Activated CD4-positive, alpha-beta memory T cell treated with anti-CD3 and anti-CD28 coated beads for 36 hours (primary cell): ENCODE results near the gene LRP5. TPM values are rescaled to one million over a fixed set of nuclear protein-coding genes. Genes with fewer than 3 reads are reported as not detected.
A peak's percentile ranks its signal among the peaks of the same experiment; 100 is the strongest.
"Not testable (repeated sequence)": the region's sequence is repeated elsewhere in the genome, so short reads cannot be mapped to it uniquely, and the experiment has no call there.

Experiments used
- CTCF ChIA-PET: fragments of 350-600 bp; sonication (Branson Sonifier 250); formaldehyde crosslinking; loops from one replicate; lab custom pipeline; 2021; ENCODE audit warnings: antibody characterized with exemption, inconsistent platforms; lab: Charles Lee
- POLR2A ChIA-PET: fragments of 350-600 bp; sonication (Branson Sonifier 250); formaldehyde crosslinking; loops from one replicate; lab custom pipeline; 2021; ENCODE audit warnings: antibody characterized with exemption; lab: Charles Lee
- DNase-seq: peaks from one replicate; pipeline ENCODE4 v3.0.0-alpha.2; 2020
- H3K27ac Mint-ChIP-seq: one replicate; pipeline ENCODE4 v1.8.0; 2021; ENCODE audit warnings: mixed read lengths
- H3K27me3 Mint-ChIP-seq: one replicate; pipeline ENCODE4 v1.8.0; 2021; ENCODE audit warnings: mixed read lengths
- H3K36me3 Mint-ChIP-seq: one replicate; pipeline ENCODE4 v1.8.0; 2021; ENCODE audit warnings: mixed read lengths
- H3K4me1 Mint-ChIP-seq: one replicate; pipeline ENCODE4 v1.8.0; 2021; ENCODE audit warnings: low read depth, mixed read lengths
- H3K4me3 Mint-ChIP-seq: one replicate; pipeline ENCODE4 v1.8.0; 2021; ENCODE audit warnings: mild to moderate bottlenecking, mixed read lengths
- H3K9me3 Mint-ChIP-seq: one replicate; pipeline ENCODE4 v1.8.0; 2021; ENCODE audit warnings: mixed read lengths
- intact Hi-C: fragments of 100-400 bp; cut with micrococcal nuclease; formaldehyde crosslinking; loops from one replicate; pipeline ENCODE4 v1.15.1; 2023
- total RNA-seq, 2 experiments: library from RNA; stranded (reverse); gene quantifications; one replicate each; pipeline ENCODE4 v1.2.3, GENCODE V29; 2021

LRP5 gene
- total RNA-seq, 2 experiments from 2014 or later: 6.1 to 7.6 TPM

GRCh38 chr11:68450711-68451110 is 138.3 kb downstream of the LRP5 start:
- Mint-ChIP-seq H3K27ac (no peak overlapping the region), H3K27me3 (no peaks in the 10 kb centered on the region), H3K4me3 (no peak overlapping the region), H3K4me1 (peaks cover 5% of the 10 kb centered on the region), H3K9me3 (no peaks in the 10 kb centered on the region), H3K36me3 (no peaks in the 10 kb centered on the region)
- CTCF ChIA-PET: no interaction called here
- POLR2A ChIA-PET: no interaction called here
- no peak for DNase-seq
- intact Hi-C loops: no loop called here

GRCh38 chr11:68454767-68455166 is 142.4 kb downstream of the LRP5 start:
- intact Hi-C loops: no loop called here
- Mint-ChIP-seq H3K36me3 (no peaks in the 10 kb centered on the region), H3K27ac (no peak overlapping the region), H3K9me3 (no peaks in the 10 kb centered on the region), H3K4me1 (peaks cover 1% of the 10 kb centered on the region), H3K4me3 (no peak overlapping the region), H3K27me3 (no peaks in the 10 kb centered on the region)
- ChIA-PET CTCF (no interaction called here), POLR2A (no interaction called here)
- no peak for DNase-seq

- POLR2A ChIA-PET: no interaction called here
- no peak for DNase-seq
- no peaks in the 10 kb centered on the region for H3K27me3 Mint-ChIP-seq
- CTCF ChIA-PET: no interaction called here
- H3K9me3 Mint-ChIP-seq: no peaks in the 10 kb centered on the region
- H3K27ac Mint-ChIP-seq: no peak overlapping the region
- intact Hi-C loops: no loop called here
- no peak overlapping the region for H3K4me3 Mint-ChIP-seq
- H3K4me1 Mint-ChIP-seq: peaks cover 4% of the 10 kb centered on the region
- peaks cover 2% of the 10 kb centered on the region for H3K36me3 Mint-ChIP-seq
Measured at GRCh38 chr11:68455485-68455884, 143.1 kb downstream of the LRP5 start.

GRCh38 chr11:68457216-68457897 is 145.0 kb downstream of the LRP5 start:
- Mint-ChIP-seq H3K9me3 (no peaks in the 10 kb centered on the region), H3K27me3 (no peaks in the 10 kb centered on the region), H3K4me1 (peaks cover 4% of the 10 kb centered on the region), H3K27ac (no peak overlapping the region), H3K36me3 (peaks cover 5% of the 10 kb centered on the region), H3K4me3 (no peak overlapping the region)
- ChIA-PET CTCF (no interaction called here), POLR2A (no interaction called here)
- intact Hi-C loops: no loop called here
- no peak for DNase-seq

GRCh38 chr11:68457898-68458249 is 145.5 kb downstream of the LRP5 start:
- H3K27ac Mint-ChIP-seq: no peak overlapping the region
- H3K4me1 Mint-ChIP-seq: peaks cover 9% of the 10 kb centered on the region
- peaks cover 9% of the 10 kb centered on the region for H3K36me3 Mint-ChIP-seq
- no peaks in the 10 kb centered on the region for H3K27me3 Mint-ChIP-seq
- DNase-seq: no peak
- ChIA-PET POLR2A (no interaction called here), CTCF (no interaction called here)
- H3K9me3 Mint-ChIP-seq: no peaks in the 10 kb centered on the region
- no peak overlapping the region for H3K4me3 Mint-ChIP-seq
- intact Hi-C loops: no loop called here

GRCh38 chr11:68458340-68458739 is 145.9 kb downstream of the LRP5 start:
- H3K4me3 Mint-ChIP-seq, H3K9me3 Mint-ChIP-seq, CTCF ChIA-PET, H3K27me3 Mint-ChIP-seq, POLR2A ChIA-PET, H3K27ac Mint-ChIP-seq, intact Hi-C loops, H3K36me3 Mint-ChIP-seq, DNase-seq: not testable (repeated sequence)
- peaks cover 11% of the 10 kb centered on the region for H3K4me1 Mint-ChIP-seq

- Mint-ChIP-seq H3K4me1 (peaks cover 28% of the 10 kb centered on the region), H3K9me3 (no peaks in the 10 kb centered on the region), H3K27ac (peak overlapping the region; percentile 91), H3K4me3 (peak overlapping the region; percentile 88), H3K27me3 (no peaks in the 10 kb centered on the region), H3K36me3 (peaks cover 11% of the 10 kb centered on the region)
- intact Hi-C loops: loop anchor here (1.0 to 10.0 kb wide), 6 partner anchors 12 to 382 kb away; partner anchors contain the start of genes C11orf24 and CPT1A
- POLR2A ChIA-PET: interaction anchor here (0.6 to 1.0 kb wide), 3 partner anchors 11 to 188 kb away, joined by 3 to 4 read pairs (median 3); partner anchors contain the start of gene C11orf24
- peak; percentile 98 for DNase-seq
- CTCF ChIA-PET: no interaction called here
Measured at GRCh38 chr11:68459886-68460740, 147.7 kb downstream of the LRP5 start.

- Mint-ChIP-seq H3K36me3 (peaks cover 11% of the 10 kb centered on the region), H3K27me3 (no peaks in the 10 kb centered on the region), H3K9me3 (no peaks in the 10 kb centered on the region), H3K4me1 (peaks cover 36% of the 10 kb centered on the region), H3K4me3 (peak within 1 kb of the TSS; percentile 88), H3K27ac (peak within 1 kb of the TSS; percentile 91)
- DNase-seq: peak; percentile 28
- intact Hi-C loops: loop anchor here (1.0 to 10.0 kb wide), 6 partner anchors 11 to 381 kb away; partner anchors contain the start of genes C11orf24 and CPT1A
- CTCF ChIA-PET: interaction anchor here (0.9 kb wide), 1 partner anchor 190 kb away, joined by 3 read pairs; no protein-coding TSS in a partner anchor
- POLR2A ChIA-PET: no interaction called here
Measured at GRCh38 chr11:68460741-68461574, 148.6 kb downstream of the LRP5 start, which contains the start of gene PPP6R3. Gene PPP6R3 (plus strand): TSS chr11:68460752. CDS start chr11:68537665, 76,913 bp downstream.

GRCh38 chr11:68461575-68461917 is 149.2 kb downstream of the LRP5 start:
- no peaks in the 10 kb centered on the region for H3K27me3 Mint-ChIP-seq
- no peaks in the 10 kb centered on the region for H3K9me3 Mint-ChIP-seq
- H3K27ac Mint-ChIP-seq: peak overlapping the region; percentile 79
- peaks cover 39% of the 10 kb centered on the region for H3K4me1 Mint-ChIP-seq
- peak overlapping the region; percentile 76 for H3K4me3 Mint-ChIP-seq
- CTCF ChIA-PET: interaction anchor here (0.9 kb wide), 1 partner anchor 191 kb away, joined by 3 read pairs; no protein-coding TSS in a partner anchor
- intact Hi-C loops: loop anchor here (5.0 to 10.0 kb wide), 5 partner anchors 66 to 381 kb away; partner anchors contain the start of genes C11orf24 and CPT1A
- DNase-seq: no peak
- H3K36me3 Mint-ChIP-seq: peaks cover 11% of the 10 kb centered on the region
- POLR2A ChIA-PET: no interaction called here

GRCh38 chr11:68463714-68464113 is 151.3 kb downstream of the LRP5 start:
- ChIA-PET POLR2A (no interaction called here), CTCF (no interaction called here)

GRCh38 chr11:68467201-68467834 is 154.9 kb downstream of the LRP5 start:
- Mint-ChIP-seq H3K27me3 (no peaks in the 10 kb centered on the region), H3K36me3 (peaks cover 19% of the 10 kb centered on the region), H3K4me1 (peaks cover 88% of the 10 kb centered on the region), H3K27ac (peak overlapping the region; percentile 57), H3K4me3 (no peak overlapping the region), H3K9me3 (no peaks in the 10 kb centered on the region)
- DNase-seq: no peak
- ChIA-PET CTCF (interaction anchor here (1.2 kb wide), 1 partner anchor 116 kb away, joined by 3 read pairs; no protein-coding TSS in a partner anchor), POLR2A (no interaction called here)
- intact Hi-C loops: loop anchor here (10.0 kb wide), 1 partner anchor 117 kb away; no protein-coding TSS in a partner anchor

More at GRCh38 chr11:68463714-68464113, 151.3 kb downstream of the LRP5 start:
- Mint-ChIP-seq H3K4me3 (peak overlapping the region; percentile 12), H3K27ac (no peak overlapping the region), H3K27me3 (no peaks in the 10 kb centered on the region), H3K4me1 (peaks cover 55% of the 10 kb centered on the region), H3K36me3 (peaks cover 16% of the 10 kb centered on the region), H3K9me3 (no peaks in the 10 kb centered on the region)
- intact Hi-C loops: loop anchor here (5.0 to 10.0 kb wide), 5 partner anchors 64 to 379 kb away; partner anchors contain the start of genes C11orf24 and CPT1A
- no peak for DNase-seq
